ENCODE data around the gene WNT3A.
"Not testable (repeated sequence)": the region's sequence is repeated elsewhere in the genome, so short reads cannot be mapped to it uniquely, and the experiment has no call there.

Gene WNT3A

GRCh38 chr1:228006786-228007048 lies at the start of gene WNT3A:
Gene WNT3A (plus strand): TSS chr1:228006998. CDS start chr1:228007129, 131 bp downstream.
- DNase-seq, result no peak

DNA sequence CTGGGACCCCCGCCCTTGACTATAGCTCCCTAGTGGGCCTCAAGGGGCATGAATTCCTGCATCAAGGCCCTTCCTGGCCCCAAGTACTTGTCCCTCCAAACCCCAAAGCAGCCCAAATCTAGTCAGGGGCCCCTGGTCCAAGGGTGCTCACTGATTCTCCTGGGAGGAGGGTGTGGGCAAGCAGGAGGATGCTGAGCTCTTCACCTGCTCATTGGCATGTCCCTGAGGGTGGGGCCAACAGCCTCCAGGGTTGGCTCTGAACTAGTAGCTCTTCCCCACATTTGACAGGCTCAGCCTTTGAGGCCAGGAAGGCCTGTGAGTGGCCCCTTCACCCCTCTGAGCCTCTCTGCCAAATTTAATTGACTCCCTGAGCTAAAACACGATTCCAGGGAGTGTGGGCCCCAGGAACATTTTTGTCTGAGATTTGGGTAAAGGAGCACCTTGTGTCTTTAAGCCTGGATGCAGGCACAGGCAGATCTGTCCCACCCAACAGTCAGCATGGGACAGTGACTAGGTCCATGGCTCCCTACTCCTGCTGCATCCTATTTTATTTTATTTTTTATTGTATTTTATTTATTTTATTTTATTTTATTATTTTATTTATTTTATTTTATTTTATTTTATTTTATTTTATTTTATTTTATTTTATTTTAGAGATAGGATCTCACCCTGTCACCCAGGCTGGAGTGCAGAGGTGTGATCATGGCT lies 48.0 kb upstream of the WNT3A start:
- no peak for DNase-seq

- no peak for DNase-seq
Observed at GRCh38 chr1:227959325-227959860, 47.4 kb upstream of the WNT3A start.

- DNase-seq, result no peak
Observed at GRCh38 chr1:227961651-227962466, 44.9 kb upstream of the WNT3A start.

DNA sequence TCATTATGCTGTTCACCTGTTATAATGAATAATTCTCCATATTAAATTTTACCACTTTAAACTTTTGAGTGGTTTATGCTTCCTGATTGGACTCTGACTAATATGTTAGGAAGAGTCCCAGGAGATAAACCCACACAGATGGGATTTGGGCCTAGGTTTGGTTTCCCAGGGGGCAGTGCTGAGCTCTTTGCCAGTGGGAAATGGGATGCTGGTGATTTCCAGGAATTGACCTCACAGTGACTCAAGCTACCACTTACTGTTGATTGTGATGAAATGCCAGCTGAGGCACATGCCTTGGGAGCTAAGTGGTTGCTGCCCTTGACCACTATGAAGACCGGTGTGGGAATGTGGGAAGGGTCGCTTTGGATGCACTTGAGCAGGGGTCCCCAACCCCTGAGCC lies 40.1 kb upstream of the WNT3A start:
- DNase-seq, result not testable (repeated sequence)

- DNase-seq, result not testable (repeated sequence)
Observed at GRCh38 chr1:227967815-227968214, 39.0 kb upstream of the WNT3A start.

GRCh38 chr1:227970076-227970995 lies 36.5 kb upstream of the WNT3A start:
- DNase-seq, result not testable (repeated sequence)

- DNase-seq, result not testable (repeated sequence)
Observed at GRCh38 chr1:227971216-227971615, 35.6 kb upstream of the WNT3A start.

GRCh38 chr1:227971643-227972282 lies 35.0 kb upstream of the WNT3A start:
- DNase-seq, result not testable (repeated sequence)

DNA sequence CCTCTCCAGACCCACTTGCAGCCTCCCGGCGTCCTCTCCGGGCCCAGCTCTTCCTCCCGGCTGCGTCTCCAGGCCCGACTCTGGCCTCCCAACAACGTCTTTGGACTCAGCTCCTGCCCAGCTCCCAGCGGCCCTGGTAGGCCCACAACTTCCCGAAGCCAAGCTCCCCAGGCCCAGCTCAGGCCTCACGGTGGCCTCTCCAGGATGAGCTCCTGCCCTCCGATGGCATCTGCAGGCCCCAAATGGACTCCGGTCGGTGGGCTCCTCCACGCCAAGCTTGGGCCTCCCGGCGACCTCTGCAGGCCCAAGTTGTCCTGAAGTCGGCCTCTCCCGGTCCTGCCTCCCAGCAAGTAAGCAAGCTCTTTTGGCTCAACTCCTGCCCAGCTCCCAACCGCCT lies 34.5 kb upstream of the WNT3A start:
- not testable (repeated sequence) for DNase-seq

DNA sequence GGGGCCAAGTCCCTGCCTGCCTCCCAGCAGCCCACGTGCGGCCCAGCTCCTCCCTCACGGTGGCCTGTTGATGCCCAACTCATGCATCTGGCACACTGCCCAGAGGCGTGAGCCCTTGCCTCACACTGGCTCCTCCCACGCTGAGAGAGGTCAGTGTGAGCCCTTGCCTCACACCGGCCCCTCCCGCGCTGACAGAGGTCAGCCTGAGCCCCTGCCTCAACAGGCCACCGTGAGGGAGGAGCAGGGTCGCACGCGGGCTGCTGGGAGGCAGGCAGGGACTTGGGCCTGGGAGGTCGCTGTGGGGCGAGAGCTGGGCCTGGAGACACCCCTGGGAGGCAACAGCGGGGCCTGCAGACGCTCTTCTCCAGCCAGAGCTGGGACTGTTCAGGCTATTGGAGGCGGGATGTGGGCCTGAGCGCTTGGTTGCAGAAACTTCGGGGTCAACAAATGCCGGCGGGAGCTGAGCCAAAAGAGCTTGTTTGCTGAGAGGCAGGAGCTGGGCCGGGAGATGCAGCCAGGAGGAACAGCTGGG lies 33.9 kb upstream of the WNT3A start:
- not testable (repeated sequence) for DNase-seq

GRCh38 chr1:227973724-227974288 lies 33.0 kb upstream of the WNT3A start:
- DNase-seq, result not testable (repeated sequence)

- not testable (repeated sequence) for DNase-seq
Observed at GRCh38 chr1:227975583-227976283, 31.1 kb upstream of the WNT3A start.

DNA sequence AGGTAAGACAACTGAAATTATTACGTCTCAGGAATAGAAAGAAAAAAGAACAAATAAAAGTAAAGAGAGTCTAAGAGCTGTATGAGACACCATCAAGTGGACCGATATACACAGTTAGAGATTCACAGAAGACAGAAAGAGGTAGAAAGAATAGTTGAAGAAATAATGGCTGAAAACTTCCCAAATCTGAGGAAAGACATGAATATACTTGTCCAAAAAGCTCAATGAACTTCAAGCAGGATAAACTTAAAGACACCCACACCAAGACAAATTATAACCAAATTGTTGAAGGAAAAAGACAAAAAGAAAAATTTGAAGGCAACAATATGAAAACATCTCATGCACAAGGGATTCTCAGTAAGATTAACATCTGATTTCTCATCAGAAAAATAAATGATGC lies 19.6 kb upstream of the WNT3A start:
- DNase-seq, result no peak

DNA sequence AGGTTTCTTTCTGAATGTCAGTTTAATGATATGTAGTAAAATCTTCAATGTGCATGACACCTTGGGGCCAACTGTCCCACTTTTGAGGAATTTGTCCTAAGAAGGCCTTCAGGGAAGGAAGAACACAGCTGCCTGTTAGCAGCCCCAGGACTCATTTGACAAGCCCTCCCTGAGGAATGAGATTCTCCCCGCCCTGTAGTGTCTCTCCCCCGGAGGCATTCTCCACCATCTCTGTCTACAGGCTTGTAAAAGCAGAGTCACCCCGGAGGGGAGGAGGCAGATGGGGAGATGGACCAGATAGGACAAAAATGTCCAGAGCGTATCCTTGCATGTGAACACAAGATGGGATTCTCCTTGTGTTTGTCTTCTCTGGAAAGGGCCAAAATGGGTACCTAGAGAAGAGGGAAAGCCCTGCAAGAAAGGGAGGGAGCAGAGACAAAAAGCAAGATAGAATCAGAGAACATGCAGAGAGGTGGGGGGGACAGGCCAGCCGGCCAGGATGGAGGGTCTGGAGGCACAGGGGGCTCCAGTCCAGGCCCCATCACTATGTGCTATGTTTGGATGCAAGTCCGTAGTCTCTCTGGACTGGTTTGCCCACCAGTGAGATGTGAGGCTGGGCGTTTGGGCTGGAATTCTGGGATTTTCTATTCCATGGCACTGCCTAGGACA lies 12.0 kb upstream of the WNT3A start:
- no peak for DNase-seq

GRCh38 chr1:227996187-227996950 lies 10.4 kb upstream of the WNT3A start:
- DNase-seq, result no peak

DNA sequence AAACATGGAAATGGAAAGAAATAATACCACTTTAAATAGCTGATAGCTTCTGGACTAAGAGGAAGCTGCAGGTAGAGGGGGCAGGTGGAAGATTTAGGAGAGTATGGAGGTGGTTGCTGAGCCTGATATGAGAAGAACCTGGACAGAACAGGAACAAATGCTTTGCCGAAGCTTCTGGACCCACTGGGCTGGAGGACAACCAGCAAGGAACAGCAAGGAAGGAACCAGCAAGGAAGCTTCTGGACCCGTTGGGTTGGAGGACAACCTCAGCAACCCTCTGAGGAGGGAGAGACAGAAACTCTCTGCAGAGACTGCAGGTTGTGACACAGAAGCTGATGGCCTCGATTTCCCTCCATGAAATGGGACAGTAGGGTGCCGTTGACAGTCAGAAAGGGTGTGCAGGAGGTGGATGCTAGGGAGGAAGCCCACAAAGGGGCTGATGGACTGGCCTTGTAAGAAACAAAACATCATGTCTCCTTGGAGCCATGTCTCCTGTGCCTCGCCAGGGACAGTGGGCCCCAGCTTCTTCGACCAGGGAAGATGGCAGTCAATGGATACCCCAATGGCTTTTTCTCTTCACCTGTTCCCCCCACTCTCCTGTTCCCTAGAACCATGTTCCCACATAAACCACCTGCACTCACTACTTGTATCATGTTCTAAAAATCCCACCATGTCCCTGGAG lies 8.3 kb upstream of the WNT3A start:
- no peak for DNase-seq

DNA sequence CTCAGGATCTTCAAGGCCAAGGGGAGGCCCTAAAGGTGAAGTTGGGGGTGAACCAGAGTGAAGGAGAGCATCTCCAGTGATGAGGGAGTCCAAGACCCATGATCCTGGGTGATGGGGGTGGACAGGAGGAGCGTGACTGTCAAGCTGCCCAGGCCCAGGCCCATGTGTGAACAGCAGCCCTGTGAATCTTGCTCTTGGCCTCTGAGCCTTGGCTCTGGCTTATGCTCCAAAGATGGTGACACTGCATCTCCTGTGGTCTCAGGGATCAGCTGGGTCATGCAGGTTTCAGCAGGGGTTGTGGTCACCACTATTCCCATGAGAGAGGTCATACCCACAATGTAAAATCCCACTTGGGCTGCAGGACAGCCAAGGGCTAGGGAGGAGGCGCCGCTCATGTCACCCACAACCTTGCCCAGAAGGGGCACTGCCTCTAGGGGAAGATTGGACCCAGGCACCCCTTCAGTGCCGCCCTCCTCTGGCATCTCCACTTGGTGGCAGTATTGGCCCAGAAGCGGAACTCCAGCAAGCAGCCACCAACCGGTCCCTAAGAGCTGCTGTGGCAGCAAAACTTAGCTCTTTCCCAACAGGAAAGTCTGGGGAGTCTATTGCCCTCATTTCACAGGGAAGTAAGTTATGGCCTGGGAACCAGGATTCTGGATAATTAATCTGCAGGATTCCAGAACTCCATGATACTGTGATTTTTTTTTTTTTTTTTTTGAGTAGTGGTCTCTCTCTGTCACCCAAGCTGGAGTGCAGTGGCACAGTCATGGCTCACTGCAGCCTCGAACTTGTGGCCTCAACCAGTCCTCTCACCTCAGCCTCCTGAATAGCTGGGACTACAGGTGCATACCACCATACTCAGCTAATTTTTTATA lies 7.5 kb upstream of the WNT3A start:
- peak; percentile 89 for DNase-seq

Data from DMS53 (cell line).